ENCODE measurements around the gene USP5. TPM values are rescaled to one million over a fixed set of nuclear protein-coding genes. Genes with fewer than 3 reads are reported as not detected.

The USP5 gene
- polyA plus RNA-seq, 1 donor (not counting 4 experiments of a cell fraction or from before 2014, with no cell fraction given), result 58.3 TPM

- no peaks in the 10 kb centered on the region for H3K36me3 ChIP-seq (ENCODE audit: control insufficient read depth in 2 of 2, extremely low read depth in 1 of 2, insufficient read depth in 2 of 2, low read length in 2 of 2)
- no peaks in the 10 kb centered on the region for H4K20me1 ChIP-seq (ENCODE audit: control insufficient read depth, extremely low read depth, insufficient read depth, low read length)
- H2AFZ ChIP-seq (ENCODE audit: control insufficient read depth, low read length), result no peak overlapping the region
- DNase-seq (ENCODE audit: low read depth, low spot score) (no peak), FAIRE-seq (no peak)
- H3K27me3 ChIP-seq (ENCODE audit: control insufficient read depth, extremely low read depth, insufficient read depth, low read length), result no peaks in the 10 kb centered on the region
- dilution Hi-C loops (cut with MboI; ENCODE audit: extremely low pct_ligation_motif_present, low sequenced_read_pairs), result no loop called here
- H3K27ac ChIP-seq (ENCODE audit: control insufficient read depth, insufficient read depth, low read length), result no peak overlapping the region
- TF ChIP-seq CTCF (optimal IDR thresholded peaks at IDR 0.05 in 1 of 3, IDR thresholded peaks at IDR 0.05 in 1 of 3, conservative IDR thresholded peaks at IDR 0.05 in 1 of 3; ENCODE audit: extremely low read depth in 1 of 3, insufficient read depth in 2 of 3, low read length in 3 of 3), result no peak
- TF ChIP-seq EZH2 (IDR thresholded peaks at IDR 0.05; ENCODE audit: low read length), result no peak
- H3K9ac ChIP-seq (ENCODE audit: control insufficient read depth, extremely low read depth, insufficient read depth, low read length), result no peak overlapping the region
- no peaks in the 10 kb centered on the region for H3K9me3 ChIP-seq (ENCODE audit: control insufficient read depth, low read depth, low read length)
- peaks cover 7% of the 10 kb centered on the region for H3K4me1 ChIP-seq (ENCODE audit: control insufficient read depth, extremely low read depth, insufficient read depth, low read length)
- no peaks in the 10 kb centered on the region for H3K9me1 ChIP-seq (ENCODE audit: control insufficient read depth, extremely low read depth, insufficient read depth, low read length)
- H3K4me2 ChIP-seq (ENCODE audit: control insufficient read depth, extremely low read depth, insufficient read depth, low read depth, low read length), result no peak overlapping the region
- no peak overlapping the region for H3K4me3 ChIP-seq (ENCODE audit: control insufficient read depth in 2 of 3, extremely low read depth in 1 of 3, insufficient read depth in 2 of 3, low read depth in 1 of 3, low read length in 3 of 3)
- no peaks in the 10 kb centered on the region for H3K79me2 ChIP-seq (ENCODE audit: control insufficient read depth, insufficient read depth, low read length)
Observed at GRCh38 chr12:6899427-6899826, 47.5 kb downstream of the USP5 start.

- Histone ChIP-seq H3K27ac (ENCODE audit: control insufficient read depth, insufficient read depth, low read length) (no peak overlapping the region), H3K36me3 (ENCODE audit: control insufficient read depth in 2 of 2, extremely low read depth in 1 of 2, insufficient read depth in 2 of 2, low read length in 2 of 2) (no peaks in the 10 kb centered on the region), H3K4me1 (ENCODE audit: control insufficient read depth, extremely low read depth, insufficient read depth, low read length) (peaks cover 8% of the 10 kb centered on the region), H3K9ac (ENCODE audit: control insufficient read depth, extremely low read depth, insufficient read depth, low read length) (no peak overlapping the region), H3K9me1 (ENCODE audit: control insufficient read depth, extremely low read depth, insufficient read depth, low read length) (no peaks in the 10 kb centered on the region), H3K27me3 (ENCODE audit: control insufficient read depth, extremely low read depth, insufficient read depth, low read length) (no peaks in the 10 kb centered on the region), H4K20me1 (ENCODE audit: control insufficient read depth, extremely low read depth, insufficient read depth, low read length) (no peaks in the 10 kb centered on the region), H3K4me3 (ENCODE audit: control insufficient read depth in 2 of 3, extremely low read depth in 1 of 3, insufficient read depth in 2 of 3, low read depth in 1 of 3, low read length in 3 of 3) (no peak overlapping the region), H3K79me2 (ENCODE audit: control insufficient read depth, insufficient read depth, low read length) (no peaks in the 10 kb centered on the region), H3K9me3 (ENCODE audit: control insufficient read depth, low read depth, low read length) (no peaks in the 10 kb centered on the region), H3K4me2 (ENCODE audit: control insufficient read depth, extremely low read depth, insufficient read depth, low read depth, low read length) (no peak overlapping the region), H2AFZ (ENCODE audit: control insufficient read depth, low read length) (no peak overlapping the region)
- dilution Hi-C loops (cut with MboI; ENCODE audit: extremely low pct_ligation_motif_present, low sequenced_read_pairs), result no loop called here
- no peak for DNase-seq (ENCODE audit: low read depth, low spot score)
- no peak for FAIRE-seq
- TF ChIP-seq EZH2 (IDR thresholded peaks at IDR 0.05; ENCODE audit: low read length), result no peak
- no peak for TF ChIP-seq CTCF (optimal IDR thresholded peaks at IDR 0.05 in 1 of 3, IDR thresholded peaks at IDR 0.05 in 1 of 3, conservative IDR thresholded peaks at IDR 0.05 in 1 of 3; ENCODE audit: extremely low read depth in 1 of 3, insufficient read depth in 2 of 3, low read length in 3 of 3)
Observed at GRCh38 chr12:6899837-6900519, 48.0 kb downstream of the USP5 start.
